A673 (cell line): Measurements from ENCODE around the gene TPO. TPM values are rescaled to one million over a fixed set of nuclear protein-coding genes. Genes with fewer than 3 reads are reported as not detected.

Source experiments
- BruUV-seq: library from RNA; stranded (reverse); fragments of 400-500 nt; replicated peaks from 2 replicates; lab custom pipeline; 2021; lab: Mats Ljungman, UMichigan
- CTCF ChIA-PET: fragments of 300-600 bp; sonication (Branson Sonifier 250); formaldehyde crosslinking; loops from one replicate; lab custom pipeline; 2022; ENCODE audit warnings: antibody characterized with exemption; lab: Charles Lee
- POLR2A ChIA-PET: fragments of 300-600 bp; sonication (Branson Sonifier 250); formaldehyde crosslinking; loops from one replicate; lab custom pipeline; 2022; ENCODE audit warnings: antibody characterized with exemption; ENCODE audit not compliant: low non-redundant PET; lab: Charles Lee
- DNase-seq: peaks from one replicate; pipeline ENCODE4 v3.0.0-alpha.2; 2015; ENCODE audit warnings: low spot score
- H3K27ac ChIP-seq: fragments of 200-600 bp; sonication (generic); 2 replicates; pipeline ENCODE4 v1.5.1; 2016; ENCODE audit warnings: mixed run types, low read depth, mild to moderate bottlenecking, mixed read lengths, antibody characterized with exemption, low read length; ENCODE audit not compliant: poor library complexity, severe bottlenecking
- H3K27me3 ChIP-seq: fragments of 200-600 bp; sonication (generic); replicated peaks from 2 replicates; pipeline ENCODE4 v1.6.1; 2017; ENCODE audit warnings: mixed run types, low read depth, mild to moderate bottlenecking, mixed read lengths, antibody characterized with exemption, low read length; ENCODE audit not compliant: insufficient read depth, poor library complexity
- H3K36me3 ChIP-seq: fragments of 200-600 bp; sonication (generic); 2 replicates; pipeline ENCODE4 v1.6.1; 2016; ENCODE audit warnings: mixed run types, mild to moderate bottlenecking, mixed read lengths, antibody characterized with exemption, low read length; ENCODE audit not compliant: insufficient read depth, poor library complexity, severe bottlenecking
- H3K4me1 ChIP-seq: fragments of 200-600 bp; sonication (generic); 2 replicates; pipeline ENCODE4 v1.6.1; 2017; ENCODE audit warnings: mixed run types, mild to moderate bottlenecking, mixed read lengths, antibody characterized with exemption, low read length; ENCODE audit not compliant: insufficient read depth, poor library complexity, severe bottlenecking
- H3K4me3 ChIP-seq: fragments of 200-600 bp; sonication (generic); 2 replicates; pipeline ENCODE4 v1.5.1; 2016; ENCODE audit warnings: low read depth, mixed run types, mild to moderate bottlenecking, mixed read lengths, low read length; ENCODE audit not compliant: poor library complexity, severe bottlenecking
- H3K9me3 ChIP-seq: fragments of 200-600 bp; sonication (generic); 2 replicates; pipeline ENCODE4 v1.6.1; 2016; ENCODE audit warnings: mixed run types, low read depth, mild to moderate bottlenecking, mixed read lengths, antibody characterized with exemption, low read length; ENCODE audit not compliant: poor library complexity, severe bottlenecking
- CTCF ChIP-seq: fragments of 300-800, 200-600 bp; sonication (generic); conservative IDR thresholded peaks from 2 replicates; pipeline ENCODE4 v1.5.1; 2017; ENCODE audit warnings: low read depth, mild to moderate bottlenecking, antibody characterized with exemption, low read length, moderate library complexity, mixed read lengths
- EZH2 ChIP-seq: fragments of 200-600 bp; sonication (generic); IDR thresholded peaks from 2 replicates; pipeline ENCODE4 v1.6.1; 2017; ENCODE audit warnings: borderline replicate concordance, low read depth, mild to moderate bottlenecking, mixed read lengths, antibody characterized with exemption, low read length; ENCODE audit not compliant: poor library complexity, severe bottlenecking
- intact Hi-C: fragments of 100-400 bp; cut with micrococcal nuclease; formaldehyde crosslinking; loops from one replicate; pipeline ENCODE4 v1.10.0; 2022; ENCODE audit not compliant: unreplicated experiment
- total RNA-seq: library from RNA; stranded (reverse); gene quantifications from 2 replicates; pipeline ENCODE4 v1.2.3, GENCODE V29; 2021

TPO gene
- total RNA-seq, 1 experiment from 2014 or later: not detected

DNA sequence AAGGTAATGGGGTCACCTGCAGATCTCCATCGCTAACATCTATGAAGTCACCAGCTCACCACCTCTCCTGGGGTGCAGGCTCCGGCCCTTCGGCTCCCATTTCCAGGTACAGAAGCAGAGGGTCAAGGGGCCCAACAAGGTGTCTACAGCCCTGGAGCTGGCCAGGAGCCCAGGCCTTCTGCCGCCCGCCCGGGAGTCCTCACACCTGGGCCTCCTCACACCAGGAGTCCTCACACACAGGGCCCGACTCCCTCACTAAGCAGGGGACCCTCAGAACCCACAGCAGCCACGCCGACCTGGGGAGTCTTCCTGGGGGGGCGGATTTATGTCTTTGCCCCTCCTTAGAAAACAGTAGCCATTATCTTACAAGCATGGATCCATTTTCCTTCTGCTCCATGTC is 43.4 kb upstream of the TPO start:
- TF ChIP-seq CTCF (no peak), EZH2 (no peak)
- Histone ChIP-seq H3K36me3 (no peaks in the 10 kb centered on the region), H3K27me3 (no peaks in the 10 kb centered on the region), H3K9me3 (no peaks in the 10 kb centered on the region), H3K4me1 (peaks cover 24% of the 10 kb centered on the region), H3K4me3 (no peak overlapping the region), H3K27ac (no peak overlapping the region)
- ChIA-PET POLR2A (no interaction called here), CTCF (no interaction called here)
- DNase-seq: no peak
- intact Hi-C loops: no loop called here
- BruUV-seq: no TSS peak

DNA sequence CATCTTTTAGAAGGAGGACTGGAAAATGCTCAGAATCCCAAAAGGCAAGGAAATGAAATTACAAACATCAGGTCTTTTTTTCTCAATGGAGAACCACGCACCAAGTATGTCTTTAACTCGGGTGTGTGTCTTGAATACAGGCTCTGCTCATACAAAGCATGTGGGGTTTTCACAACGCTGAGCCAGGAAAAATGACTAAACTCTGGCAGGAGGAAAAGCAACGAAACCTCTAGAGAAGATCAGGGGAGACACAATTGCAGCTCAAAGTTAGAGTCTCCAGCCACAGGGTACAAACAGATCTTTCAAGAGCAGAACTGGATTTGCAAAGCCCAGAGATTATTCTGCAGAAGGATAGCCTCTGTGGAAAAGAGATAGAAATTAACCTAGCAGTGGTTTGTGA is 42.8 kb upstream of the TPO start:
- no TSS peak for BruUV-seq
- POLR2A ChIA-PET: no interaction called here
- CTCF ChIA-PET: no interaction called here

DNA sequence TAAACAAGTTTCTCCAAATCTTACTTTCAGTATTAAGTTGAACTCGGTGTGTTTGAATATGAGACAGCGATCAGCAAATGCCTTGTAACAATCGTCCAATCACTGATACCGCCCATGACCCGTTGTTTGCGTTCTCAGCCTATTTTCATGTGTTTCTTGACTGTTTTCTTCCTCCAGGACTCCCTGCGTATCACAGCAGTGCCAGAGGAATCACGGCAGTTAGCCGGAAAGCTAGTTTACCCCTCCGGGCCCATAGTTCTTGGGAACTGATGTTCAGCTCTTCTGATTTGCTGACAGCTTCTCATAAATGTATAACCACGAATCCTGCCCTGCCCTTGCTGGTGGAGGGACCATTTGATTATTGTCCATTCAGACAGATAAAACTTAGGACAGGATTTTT is 42.2 kb upstream of the TPO start:
- POLR2A ChIA-PET: no interaction called here
- Histone ChIP-seq H3K36me3 (no peaks in the 10 kb centered on the region), H3K27ac (no peak overlapping the region), H3K4me1 (peaks cover 17% of the 10 kb centered on the region), H3K4me3 (no peak overlapping the region), H3K27me3 (no peaks in the 10 kb centered on the region), H3K9me3 (no peaks in the 10 kb centered on the region)
- intact Hi-C loops: no loop called here
- DNase-seq: no peak
- CTCF ChIA-PET: no interaction called here
- TF ChIP-seq EZH2: no peak
- no peak for TF ChIP-seq CTCF
- BruUV-seq: no TSS peak

More for the DNA sequence above, 42.8 kb upstream of the TPO start:
- intact Hi-C loops: no loop called here
- no peak for DNase-seq
- no peaks in the 10 kb centered on the region for H3K36me3 ChIP-seq
- H3K9me3 ChIP-seq: no peaks in the 10 kb centered on the region
- TF ChIP-seq EZH2 (no peak), CTCF (no peak)
- H3K4me1 ChIP-seq: peaks cover 23% of the 10 kb centered on the region
- no peak overlapping the region for H3K27ac ChIP-seq
- no peaks in the 10 kb centered on the region for H3K27me3 ChIP-seq
- H3K4me3 ChIP-seq: no peak overlapping the region
